COR-L47 (cell line): ENCODE measurements around the gene ZNF18.
"Not testable (repeated sequence)": the region's sequence is repeated elsewhere in the genome, so short reads cannot be mapped to it uniquely, and the experiment has no call there.

Experiments
- DNase-seq: peaks from one replicate; lab custom pipeline; 2025; lab: John Stamatoyannopoulos, UW

Gene ZNF18

DNA sequence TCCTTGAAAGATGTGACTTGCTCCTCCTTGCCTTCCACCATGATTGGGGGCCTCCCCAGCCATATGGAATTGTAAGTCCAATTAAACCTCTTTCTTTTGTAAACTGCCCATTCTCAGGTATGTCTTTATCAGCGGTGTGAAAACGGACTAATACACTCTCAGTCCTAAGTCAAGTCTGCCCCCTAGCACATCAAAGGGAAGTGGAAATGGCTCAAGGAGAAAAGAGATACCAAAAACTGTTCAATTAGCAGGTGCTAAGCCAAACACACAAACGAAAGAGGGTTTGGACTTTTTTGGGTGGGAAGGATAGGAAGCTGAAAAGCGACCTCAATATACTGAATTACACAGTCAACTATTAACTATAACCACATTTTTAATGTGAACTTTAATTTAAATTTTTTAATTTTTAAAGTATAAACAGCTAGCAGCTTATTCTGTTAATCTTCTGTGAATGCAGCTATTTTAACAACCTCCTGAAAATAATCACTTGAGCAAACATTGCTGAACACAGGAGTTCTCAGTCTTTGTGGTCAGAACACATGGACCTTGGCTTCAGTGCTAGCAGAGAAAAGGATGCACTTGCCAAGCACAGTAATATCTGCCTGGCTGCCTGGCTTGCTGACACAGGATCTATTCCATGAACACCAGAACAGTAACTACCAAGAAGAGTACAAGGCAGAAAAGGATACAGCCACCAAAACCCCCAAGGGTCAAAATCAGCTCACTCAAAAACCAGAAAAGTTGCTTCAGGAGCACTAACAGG is 10.9 kb downstream of the ZNF18 start:
- no peak for DNase-seq

DNA sequence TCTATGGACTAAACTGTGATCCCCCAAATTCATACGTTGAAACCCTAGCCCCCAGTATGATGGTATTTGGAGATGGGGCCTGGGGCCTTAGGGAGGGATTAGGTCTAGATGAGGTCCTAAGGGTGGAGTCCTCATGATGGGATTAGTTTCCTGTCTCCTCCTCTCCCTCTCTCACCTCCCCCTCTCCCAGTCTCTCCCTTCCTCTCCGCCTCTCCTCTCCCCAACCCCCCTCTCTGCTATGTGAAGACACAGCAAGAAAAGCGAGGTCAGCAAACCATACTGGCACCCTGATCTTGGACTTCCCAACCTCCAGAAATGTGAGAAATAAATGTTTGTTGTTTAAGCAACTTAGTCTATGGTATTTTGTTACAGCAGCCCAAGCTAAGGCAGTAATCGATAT is 15.4 kb downstream of the ZNF18 start:
- no peak for DNase-seq

DNA sequence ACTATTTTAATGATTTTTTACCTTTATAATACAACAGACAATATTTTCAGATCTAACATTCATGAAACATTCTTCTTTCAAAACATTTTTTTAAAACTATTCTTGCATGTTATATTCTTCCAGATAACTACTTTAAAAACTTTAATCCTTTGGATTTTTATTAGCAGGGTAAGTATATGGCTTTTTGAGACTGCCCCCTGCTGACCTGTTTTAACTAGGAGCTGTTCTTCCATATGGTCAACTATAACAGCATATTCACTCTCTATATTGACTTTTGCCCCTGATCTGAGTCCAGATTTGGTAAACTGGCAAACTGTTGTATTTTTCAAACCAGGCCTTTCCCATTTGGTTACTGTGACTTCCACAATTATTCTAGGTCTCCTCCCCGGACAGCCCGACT is 16.5 kb downstream of the ZNF18 start:
- DNase-seq, result no peak

DNA sequence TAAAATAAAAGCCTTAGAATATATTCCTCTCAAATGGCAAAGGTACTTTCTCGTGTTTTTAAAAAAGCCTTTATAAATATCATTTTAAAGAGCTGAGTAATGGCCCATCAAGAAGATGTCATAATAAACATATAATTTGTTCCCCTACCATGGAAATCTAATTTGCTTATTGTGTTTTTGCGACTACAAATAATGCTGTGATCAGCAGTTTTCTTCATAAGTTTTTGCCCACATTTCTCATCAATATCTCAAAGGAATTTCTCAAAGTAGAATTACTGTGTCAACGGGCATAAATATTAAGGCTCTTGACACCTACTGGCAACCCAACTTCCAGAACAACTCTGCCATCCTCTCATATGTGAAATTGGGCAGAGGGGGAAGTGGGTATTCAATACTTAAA is 17.5 kb downstream of the ZNF18 start:
- DNase-seq, result no peak

DNA sequence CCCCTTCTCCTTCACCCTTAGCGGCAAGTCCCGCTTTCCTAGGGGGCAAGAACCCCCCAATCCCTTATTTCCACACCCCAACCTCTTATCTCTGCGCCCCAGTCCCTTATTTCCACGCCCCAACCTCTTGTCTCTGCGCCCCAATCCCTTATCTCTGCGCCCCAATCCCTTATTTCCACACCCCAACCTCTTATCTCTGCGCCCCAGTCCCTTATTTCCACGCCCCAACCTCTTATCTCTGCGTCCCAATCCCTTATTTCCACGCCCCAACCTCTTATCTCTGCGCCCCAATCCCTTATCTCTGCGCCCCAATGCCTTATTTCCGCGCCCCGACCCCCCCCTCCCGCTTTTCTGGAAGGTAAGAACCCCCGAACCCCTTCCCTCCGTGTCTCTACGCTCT is 24.5 kb downstream of the ZNF18 start:
- not testable (repeated sequence) for DNase-seq

DNA sequence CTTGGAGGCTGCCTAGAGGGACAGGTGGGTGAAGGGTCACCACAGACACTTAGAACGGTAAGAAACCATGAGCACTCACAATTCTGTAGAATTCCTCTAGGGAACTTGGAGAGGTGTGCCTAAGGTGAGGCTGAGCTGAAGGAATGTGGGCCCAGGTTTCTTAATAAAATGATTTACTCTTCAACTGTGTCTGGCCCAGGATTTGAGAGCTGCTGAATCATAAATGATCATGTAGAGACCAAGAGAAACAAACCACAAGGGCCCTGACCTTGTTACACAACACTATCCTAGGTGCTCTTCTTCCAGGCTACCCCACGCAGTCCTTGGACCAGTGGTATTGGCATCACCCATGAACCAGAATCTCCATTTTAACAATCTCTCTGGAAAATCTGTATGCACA is 27.7 kb downstream of the ZNF18 start:
- DNase-seq, result no peak

DNA sequence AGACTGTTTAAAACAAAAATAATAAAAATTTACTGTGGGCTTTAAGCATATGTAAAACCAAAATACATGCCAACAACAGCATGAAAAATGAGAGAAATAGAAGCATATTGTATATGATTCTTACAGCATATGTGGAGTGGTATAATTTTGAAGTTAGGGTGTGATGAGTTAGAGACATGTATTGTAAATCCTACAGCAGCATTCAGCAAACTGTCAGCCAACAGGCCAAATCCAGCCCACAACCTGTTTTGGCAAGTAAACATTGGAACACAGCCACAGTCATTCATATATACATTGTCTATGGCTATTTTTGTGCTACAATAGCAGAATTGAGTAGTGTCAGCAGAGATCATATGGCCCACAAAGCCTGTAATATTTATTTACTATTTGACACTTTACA is 42.3 kb downstream of the ZNF18 start:
- DNase-seq, result no peak

DNA sequence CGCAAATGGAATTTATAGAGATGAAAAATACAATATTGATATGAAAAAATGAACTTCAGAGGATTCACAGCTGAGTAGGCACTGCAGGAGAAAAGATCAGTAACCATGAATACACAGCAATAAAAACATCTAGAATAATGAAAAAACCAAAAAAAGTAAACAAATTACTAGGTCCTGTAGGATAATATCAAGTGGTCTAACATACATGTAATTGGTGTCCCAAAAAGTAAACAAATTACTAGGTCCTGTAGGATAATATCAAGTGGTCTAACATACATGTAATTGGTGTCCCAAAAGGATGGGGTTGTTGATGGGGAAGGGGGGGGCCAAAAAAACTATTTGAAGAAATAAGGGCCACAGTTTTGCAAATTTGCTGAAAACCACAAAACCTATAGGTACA is 43.4 kb downstream of the ZNF18 start:
- no peak for DNase-seq

DNA sequence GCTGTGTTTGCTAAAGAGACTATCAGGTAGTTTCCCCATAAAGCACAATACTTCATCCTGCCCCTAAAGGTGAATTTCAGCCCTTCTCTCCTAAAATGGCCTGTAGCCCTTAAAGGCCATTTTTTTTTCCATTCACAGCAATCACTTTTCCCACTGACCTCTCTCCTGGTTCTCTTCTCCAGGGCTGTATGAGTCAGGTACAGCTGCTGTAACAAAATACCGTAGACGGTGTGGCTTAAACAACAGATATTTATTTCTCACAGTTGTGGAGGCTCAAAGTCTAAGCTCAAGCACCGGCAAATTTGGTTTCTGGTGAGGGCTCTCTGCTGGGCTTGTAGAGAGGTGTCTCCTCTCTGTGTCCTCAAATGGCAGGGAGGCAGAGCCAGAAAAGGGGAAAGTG is 44.7 kb downstream of the ZNF18 start:
- no peak for DNase-seq

DNA sequence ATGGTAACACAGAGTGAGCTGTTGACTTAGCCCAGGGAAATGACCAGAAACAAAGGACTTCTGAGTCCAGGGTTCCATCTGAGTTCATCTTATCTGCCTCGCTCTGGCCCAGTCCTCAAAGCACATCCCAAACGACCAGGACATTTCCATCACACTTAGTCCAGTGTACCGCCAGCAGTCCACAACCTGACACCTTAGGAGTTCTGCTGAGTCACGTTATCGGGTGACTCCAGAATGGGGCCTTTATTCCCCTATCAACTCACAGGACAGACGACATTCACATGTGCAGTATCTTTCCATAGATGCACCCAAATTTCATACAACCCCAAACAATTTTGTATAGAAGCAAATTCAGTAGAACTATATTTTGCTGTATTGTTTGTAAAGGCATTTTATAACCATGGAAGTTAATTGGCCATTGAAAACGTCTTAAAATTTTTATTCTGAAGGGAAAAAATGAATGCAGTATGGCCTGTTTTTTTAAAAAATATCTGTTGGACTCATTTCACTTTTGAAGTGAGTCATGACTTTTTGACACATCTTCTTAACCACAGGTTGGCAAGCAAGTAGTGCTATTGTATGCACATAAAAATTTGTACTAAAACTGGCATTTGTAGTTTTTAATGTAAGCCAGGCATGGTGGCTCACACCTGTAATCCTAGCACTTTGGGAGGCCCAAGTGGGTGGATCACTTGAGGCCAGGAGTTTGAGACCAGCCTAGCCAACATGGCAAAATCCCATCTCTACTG is 46.3 kb downstream of the ZNF18 start:
- DNase-seq, result no peak

DNA sequence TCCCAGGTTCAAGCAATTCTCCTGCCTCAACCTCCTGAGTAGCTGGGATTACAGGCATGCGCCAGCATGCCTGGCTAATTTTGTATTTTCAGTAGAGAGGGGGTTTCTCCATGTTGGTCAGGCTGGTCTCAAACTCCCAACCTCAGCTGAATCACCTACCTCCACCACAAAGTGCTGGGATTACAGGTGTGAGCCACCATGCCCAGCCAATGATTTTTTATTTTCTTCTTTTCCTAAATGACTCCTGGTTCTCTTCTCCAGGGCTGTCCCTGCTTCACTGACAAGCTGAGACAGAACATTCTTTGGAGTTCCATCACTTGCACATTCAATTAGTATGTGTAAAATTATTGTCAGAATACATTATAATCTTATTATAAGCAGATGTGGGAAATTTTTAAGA is 47.7 kb downstream of the ZNF18 start:
- not testable (repeated sequence) for DNase-seq

DNA sequence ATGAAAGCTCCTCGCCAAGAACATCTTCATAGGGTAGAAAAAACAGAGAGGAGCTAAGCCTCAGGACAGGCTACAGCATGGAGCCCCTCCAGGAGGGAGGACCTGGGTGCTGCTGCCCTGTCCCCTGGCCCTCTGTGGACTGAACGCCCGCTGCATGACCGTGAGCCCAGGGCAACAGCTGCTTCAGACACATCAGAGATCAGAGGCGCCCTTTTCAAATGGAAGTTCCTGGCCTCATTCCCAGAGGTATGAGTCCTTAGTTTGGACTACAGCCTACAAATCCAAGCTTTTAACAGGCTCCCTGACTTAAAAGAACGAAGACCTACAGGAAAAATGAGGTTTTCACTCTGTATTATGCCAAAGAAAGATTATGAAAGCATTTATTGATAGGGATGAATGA is 48.5 kb downstream of the ZNF18 start:
- no peak for DNase-seq

DNA sequence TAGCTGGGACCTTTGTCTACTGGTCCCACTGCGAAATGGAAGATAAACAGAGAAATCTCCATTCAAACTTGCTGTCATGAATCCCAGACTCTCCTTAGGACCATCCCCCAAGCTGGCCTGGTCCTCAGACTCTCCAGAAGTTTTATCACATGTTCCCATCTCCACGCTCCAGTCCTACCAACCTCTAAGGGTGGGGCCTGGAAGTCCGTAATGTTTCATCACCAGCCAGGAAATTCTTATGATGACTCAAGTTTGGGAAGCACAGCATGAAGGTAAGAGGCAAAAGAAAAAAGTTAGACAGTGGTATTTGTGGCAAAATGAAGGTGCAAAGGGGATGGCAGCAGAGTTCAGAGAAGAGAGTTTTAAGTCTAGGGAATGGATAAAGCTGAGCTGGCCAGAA is 52.7 kb downstream of the ZNF18 start:
- no peak for DNase-seq

DNA sequence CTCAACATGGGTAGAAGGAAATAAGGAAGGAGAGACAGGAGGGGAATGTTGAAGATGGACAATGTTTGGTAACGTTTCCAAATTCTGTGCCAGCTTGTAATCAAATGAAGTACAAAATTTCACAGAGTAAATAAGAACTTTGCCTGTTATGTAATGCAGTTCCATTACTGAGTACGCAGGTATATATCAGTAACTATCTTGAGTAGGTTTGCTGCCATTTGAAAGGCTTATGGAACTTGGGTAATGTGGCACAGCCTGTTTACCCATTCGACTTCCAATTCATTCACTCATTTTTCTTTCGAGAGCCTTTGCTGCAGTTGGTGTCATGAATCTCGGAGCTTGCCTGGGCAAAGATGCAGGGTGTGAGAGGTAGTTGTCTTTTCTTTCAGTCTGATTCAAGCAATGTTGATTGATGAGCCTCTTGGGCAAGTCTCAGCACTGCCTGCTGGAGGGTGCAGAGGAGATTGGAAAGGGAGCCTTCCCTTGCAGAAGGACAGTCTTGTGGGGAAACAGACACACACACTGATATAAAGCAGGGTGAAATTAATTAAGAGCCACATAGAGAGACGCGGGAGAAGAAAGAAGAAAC is 53.4 kb downstream of the ZNF18 start:
- no peak for DNase-seq

DNA sequence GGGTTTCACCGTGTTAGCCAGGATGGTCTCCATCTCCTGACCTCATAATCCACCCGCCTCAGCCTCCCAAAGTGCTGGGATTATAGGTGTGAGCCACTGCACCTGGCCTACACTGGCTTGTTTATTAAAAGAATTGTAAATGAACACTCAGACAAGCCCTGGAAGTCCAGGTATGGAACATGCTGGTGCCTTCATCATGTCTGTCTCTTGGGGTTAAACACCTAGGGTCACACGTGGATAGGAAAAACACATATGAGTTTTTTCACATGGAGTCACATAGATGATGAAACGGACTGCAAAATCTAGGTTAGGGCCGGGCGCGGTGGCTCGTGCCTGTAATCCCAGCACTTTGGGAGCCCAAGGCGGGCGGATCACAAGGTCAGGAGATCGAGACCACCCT is 54.2 kb downstream of the ZNF18 start:
- DNase-seq, result not testable (repeated sequence)

DNA sequence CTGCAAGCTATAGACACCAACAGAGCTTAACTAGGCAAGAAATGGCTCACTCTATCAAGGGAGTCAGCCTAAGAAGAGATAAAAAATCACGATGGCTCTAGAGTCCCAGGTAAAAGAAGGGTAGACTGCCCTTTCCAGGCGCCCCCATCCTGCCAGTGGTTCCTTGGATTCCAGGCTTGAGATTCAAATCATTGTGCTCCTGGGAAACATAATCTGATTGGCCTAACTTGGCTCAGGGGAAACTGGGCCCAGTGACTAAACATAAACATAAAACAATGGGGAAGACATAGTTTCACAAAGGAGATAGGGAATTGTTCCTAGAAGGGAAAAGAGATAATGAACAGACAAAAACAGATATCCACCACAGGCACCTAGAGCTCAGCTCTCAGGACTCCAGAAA is 56.4 kb downstream of the ZNF18 start:
- DNase-seq, result no peak

DNA sequence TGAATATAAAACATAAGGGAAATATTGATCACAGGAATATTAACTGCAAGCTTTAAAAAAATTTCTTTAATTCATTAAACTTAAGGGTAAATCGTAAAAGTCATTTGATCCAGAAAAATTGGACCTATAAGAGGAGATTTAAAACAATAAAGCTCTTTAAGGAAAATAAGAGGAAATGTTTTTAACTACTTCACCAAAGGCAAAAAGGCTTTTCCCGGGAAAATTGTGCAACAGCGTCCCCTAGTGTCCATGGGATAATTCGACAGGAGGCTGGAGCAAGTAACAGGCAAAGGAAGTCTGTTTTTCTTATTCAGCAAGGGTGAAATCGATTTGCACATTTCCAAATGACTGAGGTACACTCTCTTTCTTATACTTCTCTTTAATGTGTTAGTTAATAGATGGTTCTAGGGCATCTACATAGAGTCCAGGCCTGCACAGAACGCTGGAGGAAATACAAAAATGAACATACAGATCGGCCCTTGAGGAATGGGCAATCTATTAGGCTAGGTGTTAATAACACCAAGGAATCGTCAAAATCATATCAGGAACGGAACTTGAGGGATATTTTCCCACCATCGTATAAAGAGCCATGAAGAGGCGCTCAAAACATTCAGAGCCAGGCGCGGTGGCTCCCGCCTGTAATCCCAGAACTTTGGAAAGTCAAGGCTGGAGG is 61.4 kb downstream of the ZNF18 start:
- no peak for DNase-seq

DNA sequence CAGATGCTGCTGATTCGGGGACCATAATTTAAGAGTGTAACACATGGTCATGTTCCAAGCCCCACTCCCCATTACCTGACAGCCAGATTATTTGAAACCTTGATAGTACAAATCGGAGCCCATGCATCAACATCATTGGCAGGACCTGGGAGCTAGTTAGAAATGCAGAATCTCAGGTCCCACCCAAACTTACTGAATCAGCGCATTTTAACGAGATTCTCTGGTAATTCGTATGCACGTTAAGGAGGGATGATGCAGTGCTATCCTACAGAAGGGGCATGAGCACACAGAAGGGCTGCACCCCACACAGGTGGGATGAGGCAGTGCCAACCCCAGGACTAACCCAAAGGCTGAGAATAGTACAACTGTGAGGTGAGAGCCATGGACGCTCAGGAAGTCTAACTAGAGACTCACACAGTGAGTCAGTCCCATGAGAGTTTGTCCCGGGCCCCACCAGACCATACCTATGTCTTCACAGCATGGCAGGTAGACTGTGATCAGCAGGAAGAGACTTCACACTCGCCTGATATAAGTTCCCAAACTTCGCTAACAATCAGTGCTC is 64.9 kb downstream of the ZNF18 start:
- DNase-seq, result no peak

DNA sequence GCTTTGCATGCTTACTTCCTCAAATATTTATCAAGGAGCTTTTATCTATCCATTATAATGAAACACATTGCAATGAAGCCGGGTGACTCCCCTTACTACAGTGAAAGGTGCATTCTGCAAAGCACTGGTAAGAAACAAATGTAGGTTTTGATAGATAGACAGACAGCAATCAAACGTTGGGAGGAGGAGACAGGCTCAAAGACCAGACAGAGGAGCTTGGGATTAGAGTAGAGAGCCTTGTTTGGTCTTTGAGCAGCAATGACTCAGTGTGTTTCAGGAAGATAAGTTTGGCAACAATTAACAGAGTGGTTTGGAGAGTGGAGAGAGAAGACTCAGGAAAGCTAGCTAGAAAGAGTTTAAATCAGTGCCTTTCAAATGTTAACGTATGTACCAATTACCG is 68.8 kb downstream of the ZNF18 start:
- DNase-seq, result no peak
